ENCODE data around the gene RPS6KA4.

- TF ChIP-seq CTCF (IDR thresholded peaks at IDR 0.05) = no peak
- no peak for TF ChIP-seq POLR2A (IDR thresholded peaks at IDR 0.05)
- TF ChIP-seq EP300 (IDR thresholded peaks at IDR 0.05) = no peak
These were observed 41.1 kb downstream of the RPS6KA4 start for GRCh38 chr11:64400102-64400501.

Measured in sigmoid colon (tissue), 4 donors.